Measurements from ENCODE around the gene EMC9.

EMC9 gene

GRCh38 chr14:24165785-24166184 is 24.4 kb upstream of the EMC9 start:
- no peak overlapping the region for H3K4me3 ChIP-seq (ENCODE audit: low read depth, low read length)
- DNase-seq (ENCODE audit: low read depth, low spot score), result no peak
- no peak for TF ChIP-seq CTCF (IDR thresholded peaks at IDR 0.05; ENCODE audit: low read depth, low read length)
- in situ Hi-C loops (cut with HindIII; ENCODE audit: low sequenced_read_pairs), result no loop called here

GRCh38 chr14:24164518-24164991 is 23.2 kb upstream of the EMC9 start:
- in situ Hi-C loops (cut with HindIII; ENCODE audit: low sequenced_read_pairs), result no loop called here
- H3K4me3 ChIP-seq (ENCODE audit: low read depth, low read length), result no peak overlapping the region
- no peak for DNase-seq (ENCODE audit: low read depth, low spot score)
- no peak for TF ChIP-seq CTCF (IDR thresholded peaks at IDR 0.05; ENCODE audit: low read depth, low read length)

- no peak for TF ChIP-seq CTCF (IDR thresholded peaks at IDR 0.05; ENCODE audit: low read depth, low read length)
- in situ Hi-C loops (cut with HindIII; ENCODE audit: low sequenced_read_pairs), result no loop called here
- DNase-seq (ENCODE audit: low read depth, low spot score), result no peak
- peak overlapping the region; percentile 72 for H3K4me3 ChIP-seq (ENCODE audit: low read depth, low read length)
These were observed 20.7 kb upstream of the EMC9 start for GRCh38 chr14:24162093-24162492.

- in situ Hi-C loops (cut with HindIII; ENCODE audit: low sequenced_read_pairs), result no loop called here
- H3K4me3 ChIP-seq (ENCODE audit: low read depth, low read length), result peak within 1 kb of the TSS; percentile 72
- TF ChIP-seq CTCF (IDR thresholded peaks at IDR 0.05; ENCODE audit: low read depth, low read length), result peak; percentile 90
- peak; percentile 93 for DNase-seq (ENCODE audit: low read depth, low spot score)
These were observed 19.7 kb upstream of the EMC9 start, which contains the start of gene IRF9 for GRCh38 chr14:24160850-24161804. Gene IRF9 (plus strand): TSS chr14:24161265. CDS start chr14:24162145, 880 bp downstream.

- no peak overlapping the region for H3K4me3 ChIP-seq (ENCODE audit: low read depth, low read length)
- no peak for TF ChIP-seq CTCF (IDR thresholded peaks at IDR 0.05; ENCODE audit: low read depth, low read length)
- in situ Hi-C loops (cut with HindIII; ENCODE audit: low sequenced_read_pairs), result no loop called here
- DNase-seq (ENCODE audit: low read depth, low spot score), result no peak
These were observed 19.1 kb upstream of the EMC9 start for GRCh38 chr14:24160499-24160849.

GRCh38 chr14:24159777-24160498 is 18.5 kb upstream of the EMC9 start:
- no peak overlapping the region for H3K4me3 ChIP-seq (ENCODE audit: low read depth, low read length)
- TF ChIP-seq CTCF (IDR thresholded peaks at IDR 0.05; ENCODE audit: low read depth, low read length), result no peak
- in situ Hi-C loops (cut with HindIII; ENCODE audit: low sequenced_read_pairs), result no loop called here
- DNase-seq (ENCODE audit: low read depth, low spot score), result no peak
